Rectal smooth muscle tissue (tissue), 1 donor: Measurements from ENCODE around the gene NPFFR1.
A peak's percentile ranks its signal among the peaks of the same experiment; 100 is the strongest.

Experiments
- H3K27ac ChIP-seq: one replicate; pipeline ENCODE4 v1.7.0; 2013; ENCODE audit warnings: low read depth, low read length, inconsistent platforms
- H3K27me3 ChIP-seq: one replicate; pipeline ENCODE4 v1.7.0; 2013; ENCODE audit warnings: low read length; ENCODE audit not compliant: control insufficient read depth, insufficient read depth
- H3K36me3 ChIP-seq: one replicate; pipeline ENCODE4 v1.7.0; 2013; ENCODE audit warnings: low read length; ENCODE audit not compliant: control insufficient read depth, insufficient read depth
- H3K4me1 ChIP-seq: one replicate; pipeline ENCODE4 v1.7.0; 2013; ENCODE audit warnings: low read length; ENCODE audit not compliant: control insufficient read depth, insufficient read depth
- H3K4me3 ChIP-seq: one replicate; pipeline ENCODE4 v1.7.0; 2013; ENCODE audit warnings: low read length
- H3K9ac ChIP-seq: one replicate; pipeline ENCODE4 v1.7.0; 2013; ENCODE audit warnings: low read length

Gene NPFFR1

GRCh38 chr10:70283445-70284399 is at the start of gene NPFFR1:
Gene NPFFR1, minus strand, starts transcription at chr10:70284004. Its CDS starts 328 bp downstream, at chr10:70283676.
- H3K9ac ChIP-seq: no peak within 1 kb of the TSS

GRCh38 chr10:70333268-70333667 is 49.5 kb upstream of the NPFFR1 start:
- no peak overlapping the region for H3K27ac ChIP-seq
- H3K36me3 ChIP-seq: no peaks in the 10 kb centered on the region
- H3K4me1 ChIP-seq: peaks cover 5% of the 10 kb centered on the region
- H3K9ac ChIP-seq: no peak overlapping the region
- no peak overlapping the region for H3K4me3 ChIP-seq
- H3K27me3 ChIP-seq: no peaks in the 10 kb centered on the region

More at GRCh38 chr10:70283445-70284399, at the start of gene NPFFR1:
- no peaks in the 10 kb centered on the region for H3K36me3 ChIP-seq
- no peaks in the 10 kb centered on the region for H3K4me1 ChIP-seq
- H3K4me3 ChIP-seq: peak within 1 kb of the TSS; percentile 19
- no peak within 1 kb of the TSS for H3K27ac ChIP-seq
- peaks cover 12% of the 10 kb centered on the region for H3K27me3 ChIP-seq

- peak overlapping the region; percentile 28 for H3K4me3 ChIP-seq
- H3K4me1 ChIP-seq: peaks cover 5% of the 10 kb centered on the region
- H3K27ac ChIP-seq: no peak overlapping the region
- no peaks in the 10 kb centered on the region for H3K36me3 ChIP-seq
- H3K9ac ChIP-seq: no peak overlapping the region
- no peaks in the 10 kb centered on the region for H3K27me3 ChIP-seq
These were observed 47.9 kb upstream of the NPFFR1 start for GRCh38 chr10:70331486-70332268.

- no peaks in the 10 kb centered on the region for H3K36me3 ChIP-seq
- H3K27me3 ChIP-seq: no peaks in the 10 kb centered on the region
- H3K4me3 ChIP-seq: no peak overlapping the region
- peaks cover 5% of the 10 kb centered on the region for H3K4me1 ChIP-seq
- no peak overlapping the region for H3K9ac ChIP-seq
- H3K27ac ChIP-seq: no peak overlapping the region
These were observed 47.3 kb upstream of the NPFFR1 start for GRCh38 chr10:70331160-70331485.

- no peaks in the 10 kb centered on the region for H3K27me3 ChIP-seq
- no peaks in the 10 kb centered on the region for H3K36me3 ChIP-seq
- H3K4me1 ChIP-seq: peaks cover 5% of the 10 kb centered on the region
- no peak overlapping the region for H3K27ac ChIP-seq
- no peak overlapping the region for H3K9ac ChIP-seq
- no peak overlapping the region for H3K4me3 ChIP-seq
These were observed 46.9 kb upstream of the NPFFR1 start for GRCh38 chr10:70330671-70331070.

GRCh38 chr10:70328967-70329366 is 45.2 kb upstream of the NPFFR1 start:
- Histone ChIP-seq H3K4me3 (no peak overlapping the region), H3K27ac (no peak overlapping the region), H3K36me3 (no peaks in the 10 kb centered on the region), H3K27me3 (no peaks in the 10 kb centered on the region), H3K4me1 (peaks cover 5% of the 10 kb centered on the region), H3K9ac (no peak overlapping the region)

GRCh38 chr10:70328018-70328417 is 44.2 kb upstream of the NPFFR1 start:
- Histone ChIP-seq H3K27me3 (no peaks in the 10 kb centered on the region), H3K4me3 (no peak overlapping the region), H3K36me3 (no peaks in the 10 kb centered on the region), H3K4me1 (peaks cover 5% of the 10 kb centered on the region), H3K27ac (no peak overlapping the region), H3K9ac (no peak overlapping the region)

GRCh38 chr10:70324951-70325781 is 41.4 kb upstream of the NPFFR1 start:
- Histone ChIP-seq H3K9ac (no peak overlapping the region), H3K36me3 (no peaks in the 10 kb centered on the region), H3K4me3 (no peak overlapping the region), H3K27me3 (no peaks in the 10 kb centered on the region), H3K27ac (no peak overlapping the region), H3K4me1 (no peaks in the 10 kb centered on the region)

GRCh38 chr10:70324339-70324861 is 40.6 kb upstream of the NPFFR1 start:
- Histone ChIP-seq H3K27ac (no peak overlapping the region), H3K4me1 (no peaks in the 10 kb centered on the region)

GRCh38 chr10:70323697-70324338 is 40.0 kb upstream of the NPFFR1 start:
- H3K36me3 ChIP-seq: no peaks in the 10 kb centered on the region
- H3K27me3 ChIP-seq: no peaks in the 10 kb centered on the region
- no peaks in the 10 kb centered on the region for H3K4me1 ChIP-seq
- no peak overlapping the region for H3K4me3 ChIP-seq
- H3K27ac ChIP-seq: no peak overlapping the region
- no peak overlapping the region for H3K9ac ChIP-seq

More at GRCh38 chr10:70324339-70324861, 40.6 kb upstream of the NPFFR1 start:
- Histone ChIP-seq H3K27me3 (no peaks in the 10 kb centered on the region), H3K4me3 (no peak overlapping the region), H3K36me3 (no peaks in the 10 kb centered on the region), H3K9ac (no peak overlapping the region)

- H3K4me3 ChIP-seq: no peak overlapping the region
- no peaks in the 10 kb centered on the region for H3K27me3 ChIP-seq
- no peaks in the 10 kb centered on the region for H3K36me3 ChIP-seq
- no peak overlapping the region for H3K27ac ChIP-seq
- no peak overlapping the region for H3K9ac ChIP-seq
- H3K4me1 ChIP-seq: no peaks in the 10 kb centered on the region
These were observed 39.4 kb upstream of the NPFFR1 start for GRCh38 chr10:70323138-70323696.
